NCI-H524 treated with DMSO at 0.1 percent for 48 hours (cell line): Measurements from ENCODE around the gene LINGO1.
A peak's percentile ranks its signal among the peaks of the same experiment; 100 is the strongest.

Experiments
- DNase-seq: peaks from one replicate; lab custom pipeline; 2025; lab: John Stamatoyannopoulos, UW

The LINGO1 gene

DNA sequence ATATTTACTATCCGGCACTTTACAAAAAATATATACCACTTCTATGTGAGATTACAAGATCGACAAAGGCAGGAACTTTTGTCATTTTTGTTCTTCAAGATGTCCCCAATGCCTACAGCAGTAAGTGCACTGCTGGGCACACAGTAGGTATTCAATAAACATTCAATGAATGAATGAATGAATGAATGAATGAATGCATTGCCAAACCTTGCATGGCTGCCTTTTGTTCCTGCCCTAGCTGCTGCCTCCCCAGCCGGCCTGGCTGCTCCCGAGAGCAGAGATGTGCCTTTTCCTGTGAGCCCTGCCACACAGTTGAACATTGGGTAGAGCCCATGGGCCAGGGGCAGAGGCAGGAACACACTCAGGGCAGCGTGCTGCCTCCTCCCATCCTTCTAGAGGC is 37.5 kb downstream of the LINGO1 start:
- no peak for DNase-seq

DNA sequence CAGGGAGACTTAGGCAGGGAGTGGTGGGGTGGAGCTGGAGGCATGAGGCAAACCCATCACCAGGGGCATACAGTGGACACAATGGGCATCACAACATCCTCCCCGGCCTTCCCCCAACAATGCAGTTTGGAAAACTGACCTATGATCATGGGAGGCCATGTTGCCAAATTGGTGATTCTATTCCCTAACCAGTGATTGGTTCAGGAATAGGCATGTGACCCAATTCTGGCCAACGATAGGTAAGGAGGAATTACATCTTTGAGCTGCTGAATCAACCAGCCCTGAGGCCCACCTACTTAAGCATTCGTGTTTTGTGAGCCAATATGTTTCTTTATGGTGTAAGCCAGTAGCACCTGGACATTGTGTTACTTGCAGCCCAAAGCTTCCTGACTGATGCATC is 40.0 kb downstream of the LINGO1 start:
- DNase-seq = no peak

DNA sequence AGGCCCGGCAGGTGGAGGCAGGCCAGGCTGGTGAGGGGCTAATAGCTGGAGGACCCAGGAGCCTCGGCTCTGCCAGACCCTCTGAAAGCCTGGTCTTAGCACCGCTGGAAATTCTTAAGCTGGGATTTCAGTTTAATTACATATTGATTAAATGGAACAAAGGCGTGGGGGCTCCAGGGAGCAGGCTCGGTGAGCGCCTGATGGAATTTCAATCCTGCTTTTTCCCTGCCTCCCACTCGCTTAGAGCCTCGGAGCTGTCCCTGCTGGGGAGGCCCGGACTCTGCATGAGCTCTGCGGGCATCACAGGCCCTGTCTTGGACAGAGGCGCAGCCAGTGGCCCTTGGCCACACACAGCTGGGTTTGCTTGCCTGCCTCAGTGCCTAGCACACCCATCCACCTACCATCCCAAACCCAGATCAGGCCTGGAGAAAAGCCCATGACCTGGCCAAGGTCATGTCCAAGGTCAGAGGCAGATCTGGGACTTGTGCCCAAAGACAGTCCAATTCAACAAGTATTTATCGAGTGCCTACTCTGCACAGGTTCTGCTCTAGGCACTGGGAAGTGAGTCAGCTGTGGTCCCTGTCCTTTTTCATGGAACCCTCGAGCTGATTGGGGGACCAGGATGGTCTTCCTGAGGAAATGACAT is 40.6 kb downstream of the LINGO1 start:
- no peak for DNase-seq

DNA sequence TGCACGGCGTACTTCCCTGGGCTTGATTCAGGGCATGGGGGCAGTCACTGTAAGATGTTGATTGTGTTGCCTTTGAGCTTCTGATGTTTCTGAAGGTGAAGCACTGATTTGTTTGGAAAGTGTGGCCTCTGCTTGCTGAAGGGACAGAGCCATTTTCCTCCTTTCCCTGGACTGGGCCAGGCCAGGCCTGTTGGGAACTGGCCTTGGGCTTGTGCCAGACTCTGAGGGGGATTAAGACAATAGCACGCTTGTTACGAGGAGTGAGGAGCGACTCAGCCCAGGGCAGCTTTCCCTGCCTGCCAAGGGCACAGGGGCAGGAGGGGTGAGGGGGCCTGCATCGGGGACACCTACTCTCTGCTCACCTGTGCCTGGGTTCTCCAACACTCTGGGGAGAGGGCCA is 42.9 kb downstream of the LINGO1 start:
- DNase-seq = peak; percentile 54

DNA sequence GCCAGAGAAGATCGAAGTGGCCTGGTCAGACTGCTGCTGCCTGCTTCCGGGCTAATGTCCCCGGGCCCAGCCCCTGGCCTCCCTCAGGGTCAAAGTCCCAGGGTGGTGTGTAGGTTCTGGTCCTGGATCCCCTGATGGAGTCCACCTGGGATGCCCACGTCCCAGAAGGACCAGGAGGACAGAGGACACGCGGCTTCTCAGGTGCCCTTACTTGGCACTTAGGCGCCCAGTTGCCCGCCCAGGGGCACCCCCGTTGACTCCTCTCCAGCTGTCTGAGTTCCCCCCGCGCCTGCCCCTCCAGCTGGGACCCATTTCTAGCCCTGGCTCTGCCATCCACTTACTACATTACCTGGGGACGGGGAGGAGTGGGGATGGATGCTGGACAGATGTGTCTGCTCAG is 44.6 kb downstream of the LINGO1 start:
- DNase-seq = no peak

DNA sequence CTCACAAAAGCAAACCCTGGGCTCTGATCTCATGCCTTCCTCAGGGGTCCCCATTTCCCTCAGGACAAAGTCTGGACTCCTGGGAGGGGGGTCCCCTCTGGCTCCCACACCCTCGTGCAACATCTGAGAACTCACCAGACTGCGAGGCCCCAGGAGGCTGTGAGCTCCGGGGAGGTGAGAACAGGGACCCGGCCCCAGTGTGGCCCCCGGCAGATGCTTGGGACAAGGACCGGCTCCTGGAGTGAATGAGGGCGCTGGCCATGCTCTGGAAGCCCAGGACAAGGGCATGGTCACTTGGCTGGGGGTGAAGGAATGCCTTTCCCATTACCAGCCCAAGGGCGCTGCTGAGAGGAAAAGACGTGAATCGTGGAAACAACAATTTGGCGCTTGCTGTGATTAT is 48.0 kb downstream of the LINGO1 start:
- no peak for DNase-seq

DNA sequence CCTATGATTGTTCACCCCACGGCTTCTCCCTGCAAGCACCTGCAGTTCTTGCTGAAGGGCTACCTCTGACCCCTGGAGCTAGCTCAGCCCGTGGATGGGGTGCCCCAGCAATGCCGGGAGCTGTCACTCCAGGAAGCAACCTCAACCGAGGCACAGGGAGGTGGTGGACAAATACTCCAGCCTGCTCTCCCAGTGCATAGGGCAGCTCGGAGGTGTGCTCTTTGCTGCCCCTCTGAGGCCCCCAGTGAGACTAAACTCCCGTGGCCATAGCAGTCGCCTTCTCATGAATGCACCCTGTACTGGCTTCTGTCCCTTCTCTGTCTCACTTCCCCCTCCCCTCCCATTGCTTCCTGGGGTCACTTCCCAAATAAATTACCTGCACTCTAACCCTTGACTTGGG is 48.5 kb downstream of the LINGO1 start:
- no peak for DNase-seq

DNA sequence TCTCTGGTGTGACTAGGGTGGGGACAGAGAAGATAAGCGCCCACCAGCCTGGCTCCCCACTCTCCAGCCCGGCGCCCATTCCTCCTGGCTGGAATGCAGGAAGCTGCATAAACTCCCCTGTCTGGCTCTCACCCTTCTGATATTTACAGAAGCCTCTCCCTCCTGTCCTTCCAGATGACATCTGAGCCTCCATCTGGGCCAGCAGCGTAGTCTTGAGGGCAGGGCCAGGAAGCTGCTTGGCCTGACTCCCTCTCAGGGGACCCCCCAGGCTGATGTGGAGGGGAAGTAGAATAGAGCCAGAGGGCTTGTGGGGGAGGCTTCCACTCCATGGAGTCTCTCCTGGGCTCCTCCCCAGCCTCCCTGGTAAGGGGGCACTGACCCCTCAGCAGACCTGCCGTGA is 49.9 kb downstream of the LINGO1 start:
- DNase-seq = peak; percentile 45

DNA sequence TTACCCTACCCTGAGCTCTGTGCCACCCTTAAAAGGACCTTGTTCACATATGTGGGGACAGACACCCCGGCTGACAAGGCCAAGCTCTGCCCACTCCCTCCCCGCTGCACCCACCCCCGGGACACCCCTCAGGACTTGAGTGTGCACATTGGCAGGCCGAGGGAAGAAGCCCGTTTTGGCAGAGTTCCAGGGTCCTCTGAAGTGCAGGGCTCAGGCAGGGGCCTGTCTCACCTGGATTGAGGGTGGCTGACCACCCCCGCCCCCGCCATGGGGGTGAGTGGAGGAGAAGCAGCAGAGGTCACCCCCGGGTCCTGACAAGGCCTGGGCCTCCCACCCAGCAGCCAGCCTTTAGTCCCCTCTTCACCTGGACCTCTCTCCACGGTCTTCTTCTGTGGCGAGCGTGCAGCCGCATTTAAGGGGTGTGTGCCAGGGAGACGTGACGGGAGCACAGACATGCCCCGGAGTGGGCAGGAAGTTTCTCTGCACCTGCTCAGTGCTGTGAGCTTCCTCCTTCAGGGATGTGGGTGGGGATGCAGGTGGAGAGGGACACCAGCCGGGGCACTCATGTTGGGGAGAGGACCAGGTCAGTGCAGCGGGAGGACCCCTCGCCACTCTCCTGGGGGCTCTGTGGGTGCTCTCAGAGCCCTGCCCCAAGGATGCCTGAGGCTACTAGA is 50.7 kb downstream of the LINGO1 start:
- no peak for DNase-seq

DNA sequence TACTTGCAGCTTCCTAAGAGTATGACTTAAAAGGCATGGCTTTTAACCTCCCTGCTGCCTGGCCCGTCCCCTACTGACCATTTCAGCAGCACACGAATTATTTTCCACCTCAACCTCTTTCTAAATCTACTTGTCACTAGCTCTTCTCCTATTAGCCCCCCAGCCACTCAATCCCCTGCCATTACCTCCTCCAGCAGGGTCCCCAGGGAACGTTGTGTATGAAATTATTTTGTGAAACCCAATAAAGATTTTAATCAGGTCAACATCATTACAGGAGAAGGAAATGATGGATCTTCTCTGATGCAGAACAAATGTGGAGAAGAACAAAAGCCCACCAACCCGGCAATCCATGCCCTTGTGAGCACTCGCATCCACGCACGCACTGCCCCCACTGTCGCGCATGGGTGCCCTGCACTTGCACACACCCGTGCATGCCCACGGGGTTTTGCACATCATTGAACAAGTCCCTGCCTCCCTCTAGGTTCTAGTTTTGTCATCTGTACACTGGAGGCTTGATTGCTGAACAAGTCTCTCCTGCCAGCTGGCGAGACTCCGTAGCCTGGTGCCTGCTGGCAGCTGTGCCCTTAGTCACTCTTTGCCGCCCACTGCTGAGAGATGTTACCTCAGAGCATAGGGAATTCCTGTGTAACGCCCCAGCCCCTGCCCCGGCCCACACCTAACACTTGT is 51.6 kb downstream of the LINGO1 start:
- DNase-seq = peak; percentile 60

DNA sequence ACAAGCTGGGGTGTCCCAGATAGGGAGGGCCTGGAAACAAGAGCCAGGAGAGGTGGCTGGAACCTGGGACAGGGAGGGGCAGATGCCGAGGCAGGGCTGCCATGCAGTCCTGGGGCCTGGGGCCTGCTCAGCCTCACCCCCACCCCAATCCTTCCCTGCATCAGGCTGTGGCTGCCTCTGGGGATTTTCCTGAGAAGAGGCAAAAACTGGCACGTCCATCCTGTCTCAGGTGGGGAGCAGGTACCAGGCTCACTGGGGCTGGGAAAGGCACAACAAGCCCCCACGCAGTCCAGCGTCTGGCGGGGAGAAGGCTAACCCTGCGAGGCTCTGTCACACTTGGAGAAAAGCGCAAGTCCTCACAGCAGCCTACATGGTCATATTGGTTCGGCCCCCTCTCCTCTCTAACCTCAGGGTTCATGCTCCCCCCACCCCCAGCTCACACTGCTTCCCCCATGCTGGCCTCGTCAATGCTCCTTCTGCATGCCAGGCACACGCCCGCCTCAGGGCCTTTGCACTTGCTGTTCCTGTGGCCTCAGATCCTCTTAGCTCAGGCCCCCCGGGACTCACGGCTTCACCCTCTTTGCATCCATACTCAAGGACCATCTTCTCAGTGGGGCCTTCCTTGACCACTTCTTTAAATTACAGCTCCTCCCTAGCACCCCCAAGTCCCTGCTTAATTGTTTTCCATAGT is 53.1 kb downstream of the LINGO1 start:
- DNase-seq = no peak

DNA sequence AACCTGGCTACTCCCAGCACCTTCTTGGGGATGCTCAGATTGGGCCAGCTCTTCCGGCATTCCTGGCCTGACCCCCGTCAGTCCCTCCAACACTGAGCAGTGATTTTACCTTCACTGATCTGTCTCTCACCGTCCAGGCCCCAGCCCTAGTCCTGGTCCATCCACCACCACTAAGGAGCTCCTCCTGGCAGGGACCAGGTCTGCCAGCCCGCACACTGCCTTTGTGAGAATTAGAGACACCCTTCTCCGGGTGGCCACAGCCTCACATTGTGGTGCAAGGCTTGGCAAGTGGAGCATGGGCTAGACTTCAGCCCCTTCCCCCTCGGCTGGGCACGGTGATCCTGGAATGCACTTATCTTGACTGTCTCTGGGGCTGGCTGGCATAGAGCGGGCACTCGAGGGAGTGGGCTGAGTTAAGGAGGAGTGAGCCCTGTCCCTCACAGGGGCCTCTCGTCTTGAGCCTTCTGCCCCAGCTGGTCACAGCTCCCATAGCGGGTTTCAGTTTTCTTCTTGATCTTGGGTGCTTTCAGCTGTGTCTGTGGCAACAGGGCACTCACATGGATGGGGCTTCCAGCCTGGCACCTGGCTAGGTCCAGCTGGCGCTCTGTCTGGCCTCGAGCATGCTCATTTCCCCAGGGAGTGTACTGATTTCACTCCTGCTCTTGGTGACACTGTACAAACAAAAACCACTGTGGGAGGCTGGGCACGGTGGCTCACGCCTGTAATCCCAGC is 53.9 kb downstream of the LINGO1 start:
- DNase-seq = peak; percentile 98

DNA sequence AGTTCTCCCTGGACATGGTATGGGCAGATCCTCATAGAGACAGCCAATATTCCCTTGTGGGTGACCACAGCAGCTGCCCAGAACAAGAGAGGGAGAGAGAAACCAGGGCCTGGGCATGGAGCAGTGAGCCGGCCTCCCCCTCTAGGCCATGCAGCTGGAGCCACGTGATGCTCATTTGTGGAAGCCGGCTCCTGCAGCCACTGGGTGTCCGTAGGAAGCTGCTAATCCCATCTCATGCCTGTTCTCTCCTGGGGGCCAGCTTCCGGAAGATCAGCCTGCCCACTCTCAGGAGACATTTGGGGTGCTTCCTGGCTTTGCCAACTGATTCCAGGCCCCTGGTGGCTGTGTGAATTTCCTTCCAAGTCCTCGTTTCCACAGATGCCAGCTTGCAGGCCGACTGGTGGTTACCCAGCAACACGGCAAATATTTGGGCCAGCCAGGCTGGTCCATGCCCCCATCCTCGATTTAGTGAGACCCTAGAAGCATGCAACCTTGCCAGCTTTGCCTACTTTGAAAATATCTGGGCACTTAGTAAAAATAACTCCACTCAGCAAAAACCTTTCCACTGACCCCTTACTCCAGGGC is 55.3 kb downstream of the LINGO1 start:
- no peak for DNase-seq

DNA sequence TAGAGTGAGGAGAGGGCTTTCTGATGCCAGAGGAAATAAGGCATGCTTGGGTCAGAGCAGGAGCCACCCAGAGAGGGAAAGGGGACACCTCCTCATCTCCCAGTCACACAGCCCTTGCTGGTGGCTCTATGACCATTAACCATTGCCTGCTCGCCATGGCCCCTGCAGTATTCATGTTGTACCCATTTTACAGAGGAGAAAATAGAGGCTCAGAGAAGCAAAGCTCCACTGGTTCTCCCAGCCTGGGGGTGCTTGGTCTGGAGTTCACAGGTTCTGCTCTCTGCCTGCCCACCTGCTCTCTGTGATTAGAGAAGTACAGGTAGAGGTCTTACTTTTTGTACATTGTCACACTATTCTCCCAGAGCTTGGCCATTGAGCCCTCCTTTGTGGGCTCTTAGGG is 56.2 kb downstream of the LINGO1 start:
- no peak for DNase-seq

DNA sequence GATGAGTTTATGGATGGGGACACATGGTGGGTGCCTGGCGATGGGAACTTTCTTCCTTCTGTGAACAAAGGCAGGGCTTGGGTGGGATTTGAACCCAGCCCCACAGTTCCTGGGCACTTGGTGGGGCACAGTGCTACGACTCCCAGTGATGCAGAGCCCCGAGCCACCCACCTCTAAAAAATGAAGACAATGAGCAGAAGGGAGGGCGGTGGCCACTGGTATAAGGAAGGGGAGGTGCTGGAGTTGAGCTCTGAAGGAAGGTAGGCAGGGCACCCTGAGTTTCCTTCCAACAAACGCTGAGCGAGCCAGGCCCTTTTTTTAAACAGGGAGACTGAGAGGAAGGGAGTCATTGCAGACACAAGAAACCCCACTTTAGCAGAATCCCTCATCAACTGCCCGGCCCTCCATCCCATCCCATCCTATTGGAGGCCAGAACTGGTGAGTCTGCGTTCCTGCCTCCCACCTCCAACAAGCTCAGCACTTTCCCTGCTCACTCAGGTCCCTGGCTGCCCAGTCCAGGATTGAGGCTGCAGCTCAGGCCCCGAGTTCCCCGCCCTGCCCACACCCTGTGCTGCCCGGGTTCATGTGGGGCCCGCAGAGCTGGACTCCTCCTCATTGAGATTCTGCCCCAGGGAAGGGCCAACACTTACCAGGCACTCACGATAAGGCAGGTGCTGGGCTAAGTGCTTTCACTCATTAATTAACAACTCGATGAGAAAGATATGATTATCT is 57.3 kb downstream of the LINGO1 start:
- no peak for DNase-seq

DNA sequence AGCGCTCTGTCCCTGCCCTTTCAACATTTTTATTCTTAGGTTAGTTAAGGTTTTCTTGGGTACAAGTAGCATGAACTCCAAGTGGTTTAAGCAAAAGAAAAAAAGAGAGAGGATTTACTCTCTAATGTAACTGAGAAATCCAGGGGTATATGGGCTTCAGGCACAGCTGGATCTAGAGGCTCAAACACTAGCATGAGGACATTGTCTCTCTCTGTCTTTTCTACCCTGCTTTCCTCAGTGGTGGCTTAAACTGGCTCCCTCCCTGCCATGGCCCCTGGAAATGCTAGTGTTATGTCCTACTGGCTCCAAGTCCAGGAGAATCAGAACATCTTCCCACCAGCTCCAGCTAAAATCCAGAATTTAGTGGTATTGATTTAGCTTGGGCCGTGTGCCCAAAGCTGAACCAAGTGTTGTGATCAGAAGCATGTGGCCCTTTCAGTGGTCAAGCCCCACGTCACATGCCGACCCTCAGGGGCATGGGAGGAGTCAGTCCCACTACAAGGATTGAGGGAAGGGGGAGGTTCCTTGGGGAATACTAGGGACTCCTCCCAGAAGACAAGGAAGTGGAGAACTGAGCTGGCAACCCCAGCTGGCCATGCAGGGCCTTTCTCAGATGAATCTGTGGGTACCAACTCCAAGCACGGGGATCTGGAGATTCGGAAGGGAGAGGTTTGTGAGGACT is 58.0 kb downstream of the LINGO1 start:
- DNase-seq = no peak

DNA sequence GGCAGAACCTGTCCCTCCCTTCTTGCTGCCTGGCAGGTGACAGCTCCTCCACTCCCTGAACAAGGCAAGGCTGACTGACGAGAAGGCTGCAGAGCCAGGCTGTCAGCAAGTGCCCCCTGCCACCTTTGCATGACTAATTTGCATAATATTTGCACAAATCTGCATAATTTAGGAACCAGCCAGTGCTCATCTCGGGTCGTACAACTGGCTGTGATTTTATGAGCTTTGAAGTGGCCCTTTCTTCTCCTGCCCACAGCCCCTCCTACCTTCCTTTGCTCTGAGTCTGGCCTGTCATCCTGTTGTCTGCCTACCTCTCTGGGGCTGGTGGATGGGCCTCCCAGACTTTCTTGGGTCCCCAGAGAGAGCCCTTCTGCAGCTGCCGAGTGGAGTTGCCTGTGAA is 58.9 kb downstream of the LINGO1 start:
- no peak for DNase-seq

DNA sequence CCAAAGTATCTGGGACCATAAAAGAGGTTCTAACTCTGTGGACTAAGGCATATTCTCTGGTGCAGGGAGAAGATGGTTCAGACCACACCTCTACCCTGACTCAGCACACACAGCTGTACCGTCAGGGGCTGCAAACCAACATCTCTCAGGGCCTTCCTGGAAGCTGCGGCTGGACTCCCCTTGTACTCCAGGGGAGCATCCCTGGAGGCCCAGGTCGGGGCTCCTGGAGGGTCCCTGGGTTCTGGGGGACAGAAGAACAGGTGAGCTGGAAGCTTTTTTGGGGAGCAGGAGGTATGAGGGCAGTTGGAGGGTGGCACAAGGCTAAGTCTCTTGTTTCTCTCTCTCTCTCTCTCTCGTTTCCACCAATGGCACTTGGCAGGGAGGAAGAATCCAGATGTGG is 60.5 kb downstream of the LINGO1 start:
- no peak for DNase-seq

DNA sequence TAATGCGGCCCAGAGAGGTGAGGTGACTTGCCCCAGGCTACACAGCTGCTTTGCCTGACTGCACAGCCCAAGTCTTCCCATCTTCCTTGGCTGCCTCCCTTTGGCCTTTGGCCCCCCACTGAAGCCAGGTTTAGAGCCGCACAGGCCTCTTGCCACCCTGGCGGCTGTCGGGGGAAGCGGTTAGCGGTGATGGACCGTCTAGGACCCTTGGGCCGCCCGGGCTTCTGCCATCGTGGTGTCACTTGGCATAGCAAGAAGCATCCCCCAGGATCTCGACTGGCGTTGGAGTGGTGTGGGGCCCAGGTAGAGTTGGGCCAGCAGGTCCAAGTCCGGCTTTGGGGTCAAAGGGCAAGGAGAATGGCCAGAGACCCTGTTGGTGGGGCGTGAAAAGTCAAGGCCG is 61.0 kb downstream of the LINGO1 start:
- DNase-seq = no peak

DNA sequence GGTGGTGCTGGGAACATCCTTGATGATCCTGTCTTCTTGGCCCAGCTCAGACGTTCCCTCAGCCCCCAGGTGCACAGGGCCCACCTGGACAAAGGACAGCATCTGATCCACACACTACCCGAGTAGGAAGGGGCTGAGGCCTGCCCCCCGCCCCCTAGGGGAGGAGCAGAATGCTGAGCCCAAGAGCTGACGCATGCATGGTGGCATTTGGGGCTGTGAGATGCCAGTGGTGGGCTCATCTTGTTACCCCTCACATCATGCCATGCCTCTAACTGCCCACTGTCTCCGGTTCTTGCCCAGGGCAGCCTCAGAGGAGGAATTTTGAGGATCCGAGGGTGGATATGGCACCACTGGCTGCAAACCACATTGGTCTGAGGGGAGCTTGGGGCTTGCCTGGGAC is 61.5 kb downstream of the LINGO1 start:
- no peak for DNase-seq

DNA sequence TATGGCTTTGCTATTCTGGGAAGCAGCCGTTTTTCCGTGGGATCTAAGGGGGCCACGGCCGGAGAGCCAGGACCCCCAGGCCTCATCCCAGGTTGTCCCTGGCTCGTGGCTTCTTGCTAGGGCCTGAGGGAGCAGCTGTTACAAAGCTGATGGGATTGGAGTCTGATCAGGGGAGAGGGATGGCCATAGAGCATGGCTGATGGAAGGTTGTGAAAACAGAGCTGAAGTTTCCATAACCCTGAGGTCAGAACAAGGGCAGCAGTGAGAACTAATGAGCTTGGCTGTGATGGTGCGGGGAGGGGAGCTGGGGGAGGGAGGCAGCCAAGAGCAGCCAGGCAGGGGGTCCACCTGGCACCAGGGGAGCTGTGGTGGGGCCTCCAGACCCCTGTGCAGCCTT is 63.0 kb downstream of the LINGO1 start:
- no peak for DNase-seq
